ENCODE results near the gene SLC35D3.
"Not testable (repeated sequence)": the region's sequence is repeated elsewhere in the genome, so short reads cannot be mapped to it uniquely, and the experiment has no call there.

SLC35D3 gene, protein sequence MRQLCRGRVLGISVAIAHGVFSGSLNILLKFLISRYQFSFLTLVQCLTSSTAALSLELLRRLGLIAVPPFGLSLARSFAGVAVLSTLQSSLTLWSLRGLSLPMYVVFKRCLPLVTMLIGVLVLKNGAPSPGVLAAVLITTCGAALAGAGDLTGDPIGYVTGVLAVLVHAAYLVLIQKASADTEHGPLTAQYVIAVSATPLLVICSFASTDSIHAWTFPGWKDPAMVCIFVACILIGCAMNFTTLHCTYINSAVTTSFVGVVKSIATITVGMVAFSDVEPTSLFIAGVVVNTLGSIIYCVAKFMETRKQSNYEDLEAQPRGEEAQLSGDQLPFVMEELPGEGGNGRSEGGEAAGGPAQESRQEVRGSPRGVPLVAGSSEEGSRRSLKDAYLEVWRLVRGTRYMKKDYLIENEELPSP

DNA sequence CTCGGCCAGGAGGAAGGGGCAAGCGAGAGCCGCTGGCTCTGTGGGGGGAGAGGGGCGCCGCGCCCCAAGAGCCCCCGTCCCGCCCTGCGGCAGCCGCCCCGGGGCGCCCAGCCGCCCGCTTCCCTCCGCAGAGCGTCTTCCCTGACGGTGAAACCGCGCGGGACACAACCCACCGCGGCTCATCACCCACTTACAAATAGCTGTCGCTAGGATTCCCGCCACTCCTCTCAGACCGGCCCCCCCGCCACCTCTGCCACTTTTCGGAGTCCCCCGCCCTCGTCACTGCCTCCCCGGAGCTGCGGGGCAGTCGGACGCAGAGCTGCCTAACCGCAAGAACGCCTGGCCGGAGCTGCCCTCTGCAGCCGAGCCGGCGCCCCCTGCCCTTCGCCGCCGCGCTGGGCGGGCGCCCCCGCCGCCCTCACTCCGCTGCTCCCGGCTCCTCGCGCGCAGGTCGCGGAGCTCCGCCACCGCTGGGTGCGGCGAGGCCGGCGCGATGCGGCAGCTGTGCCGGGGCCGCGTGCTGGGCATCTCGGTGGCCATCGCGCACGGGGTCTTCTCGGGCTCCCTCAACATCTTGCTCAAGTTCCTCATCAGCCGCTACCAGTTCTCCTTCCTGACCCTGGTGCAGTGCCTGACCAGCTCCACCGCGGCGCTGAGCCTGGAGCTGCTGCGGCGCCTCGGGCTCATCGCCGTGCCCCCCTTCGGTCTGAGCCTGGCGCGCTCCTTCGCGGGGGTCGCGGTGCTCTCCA is at the start of gene SLC35D3:
TSS of gene SLC35D3 (plus strand) at position 366 of the 749 bp plus-strand sequence. CDS start at position 494, 128 bp downstream.
- no peak for TF ChIP-seq CTCF (IDR thresholded peaks at IDR 0.05)
- Mint-ChIP-seq H3K4me1 (peaks cover 19% of the 10 kb centered on the region), H3K36me3 (ENCODE audit: low read depth) (no peaks in the 10 kb centered on the region), H3K27ac (no peak within 1 kb of the TSS), H3K27me3 (ENCODE audit: low read depth, poor library complexity) (peaks cover 76% of the 10 kb centered on the region), H3K9me3 (no peaks in the 10 kb centered on the region), H3K4me3 (peak within 1 kb of the TSS; percentile 85)
- peak; percentile 63 for DNase-seq

GRCh38 chr6:136873748-136874147 is 48.4 kb upstream of the SLC35D3 start:
- H3K36me3 Mint-ChIP-seq (ENCODE audit: low read depth), result peaks cover 61% of the 10 kb centered on the region
- H3K4me1 Mint-ChIP-seq, result peaks cover 5% of the 10 kb centered on the region
- no peak overlapping the region for H3K4me3 Mint-ChIP-seq
- no peak overlapping the region for H3K27ac Mint-ChIP-seq
- peaks cover 56% of the 10 kb centered on the region for H3K9me3 Mint-ChIP-seq
- DNase-seq, result no peak
- H3K27me3 Mint-ChIP-seq (ENCODE audit: low read depth, poor library complexity), result no peaks in the 10 kb centered on the region
- no peak for TF ChIP-seq CTCF (IDR thresholded peaks at IDR 0.05)

DNA sequence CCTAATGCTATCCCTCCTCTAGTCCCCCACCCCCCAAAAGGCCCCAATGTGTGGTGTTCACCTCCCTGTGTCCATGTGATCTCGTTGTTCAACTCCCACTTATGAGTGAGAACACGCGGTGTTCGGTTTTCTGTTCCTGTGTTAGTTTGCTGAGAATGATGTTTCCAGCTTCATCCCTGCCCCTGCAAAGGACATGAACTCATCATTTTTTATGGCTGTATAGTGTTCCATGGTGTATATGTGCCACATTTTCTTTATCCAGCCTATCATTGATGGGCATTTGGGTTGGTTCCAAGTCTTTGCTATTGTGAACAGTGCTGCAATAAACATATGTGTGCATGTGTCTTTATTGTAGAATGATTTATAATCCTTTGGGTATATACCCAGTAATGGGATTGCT is 45.6 kb upstream of the SLC35D3 start:
- H3K27me3 Mint-ChIP-seq (ENCODE audit: low read depth, poor library complexity); H3K4me3 Mint-ChIP-seq; H3K27ac Mint-ChIP-seq; DNase-seq: not testable (repeated sequence)
- peaks cover 16% of the 10 kb centered on the region for H3K4me1 Mint-ChIP-seq
- peaks cover 61% of the 10 kb centered on the region for H3K36me3 Mint-ChIP-seq (ENCODE audit: low read depth)
- H3K9me3 Mint-ChIP-seq, result peaks cover 56% of the 10 kb centered on the region

DNA sequence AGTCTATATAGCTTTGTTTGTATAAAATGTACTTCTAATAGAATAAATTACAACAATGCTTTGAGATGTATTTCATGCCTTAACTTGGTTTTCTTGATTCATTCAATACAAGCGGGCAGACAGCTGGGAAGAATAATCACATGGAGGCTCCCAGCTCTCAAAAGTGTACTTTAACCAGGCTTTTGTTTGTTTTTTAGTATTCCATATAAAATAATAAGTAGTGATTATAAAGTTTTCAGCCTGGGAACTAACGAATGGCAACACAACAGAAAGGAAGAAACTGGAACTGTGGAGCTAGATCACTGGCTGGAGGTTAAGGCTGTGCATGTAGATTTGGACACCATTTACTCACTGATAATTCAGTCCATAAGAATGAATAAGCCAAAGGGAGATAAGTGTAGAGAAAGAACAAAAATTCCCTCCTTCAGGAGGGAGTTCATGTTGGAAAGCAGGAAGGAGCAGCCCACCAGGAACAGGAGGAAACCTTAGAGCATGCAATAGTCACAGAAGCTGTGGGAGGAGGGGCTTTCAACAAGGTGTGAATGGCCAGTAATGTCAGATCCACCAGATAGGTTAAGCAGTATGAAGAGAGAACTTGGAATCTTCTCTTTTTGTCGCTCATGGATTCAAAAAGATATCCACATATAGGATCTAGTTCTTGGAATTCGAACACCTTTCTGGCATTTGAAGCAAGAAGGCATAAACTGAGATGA is 41.2 kb upstream of the SLC35D3 start:
- peaks cover under 1% of the 10 kb centered on the region for H3K27me3 Mint-ChIP-seq (ENCODE audit: low read depth, poor library complexity)

DNA sequence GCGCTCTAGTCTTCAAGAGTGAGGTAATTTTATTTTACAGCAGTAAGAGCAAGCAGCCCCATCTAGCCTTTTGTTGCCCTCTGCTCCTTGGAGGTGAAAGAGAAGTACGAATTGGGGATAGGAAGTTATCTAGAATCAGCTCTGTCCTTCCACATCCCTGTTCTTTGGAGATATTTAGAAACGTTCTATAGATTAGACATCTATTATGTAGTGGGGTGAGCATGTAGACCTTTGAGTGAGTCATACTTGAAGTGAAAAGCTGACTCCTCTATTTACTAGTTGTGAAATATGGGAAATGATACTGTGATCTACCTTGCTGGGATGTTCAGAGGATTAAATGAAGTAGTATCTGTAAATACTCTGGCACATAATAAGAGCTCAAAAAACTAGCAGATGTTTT is 36.0 kb upstream of the SLC35D3 start:
- Mint-ChIP-seq H3K4me1 (peaks cover 34% of the 10 kb centered on the region), H3K4me3 (no peak overlapping the region), H3K9me3 (no peaks in the 10 kb centered on the region), H3K27ac (no peak overlapping the region), H3K27me3 (ENCODE audit: low read depth, poor library complexity) (peaks cover 3% of the 10 kb centered on the region), H3K36me3 (ENCODE audit: low read depth) (no peaks in the 10 kb centered on the region)
- TF ChIP-seq CTCF (IDR thresholded peaks at IDR 0.05), result no peak
- no peak for DNase-seq

More for the DNA sequence above, 41.2 kb upstream of the SLC35D3 start:
- Mint-ChIP-seq H3K36me3 (ENCODE audit: low read depth) (peaks cover 22% of the 10 kb centered on the region), H3K4me3 (no peak overlapping the region), H3K9me3 (peaks cover 22% of the 10 kb centered on the region), H3K4me1 (peaks cover 35% of the 10 kb centered on the region), H3K27ac (no peak overlapping the region)
- no peak for TF ChIP-seq CTCF (IDR thresholded peaks at IDR 0.05)
- DNase-seq, result no peak

- no peak for TF ChIP-seq CTCF (IDR thresholded peaks at IDR 0.05)
- DNase-seq, result no peak
- no peaks in the 10 kb centered on the region for H3K9me3 Mint-ChIP-seq
- H3K4me1 Mint-ChIP-seq, result peaks cover 19% of the 10 kb centered on the region
- H3K27ac Mint-ChIP-seq, result peak overlapping the region; percentile 6
- no peaks in the 10 kb centered on the region for H3K36me3 Mint-ChIP-seq (ENCODE audit: low read depth)
- peaks cover 3% of the 10 kb centered on the region for H3K27me3 Mint-ChIP-seq (ENCODE audit: low read depth, poor library complexity)
- no peak overlapping the region for H3K4me3 Mint-ChIP-seq
Observed at GRCh38 chr6:136887953-136888352, 34.1 kb upstream of the SLC35D3 start.

Data from nephron progenitor cell (in vitro differentiated cells).